Activated CD4-positive, alpha-beta memory T cell treated with anti-CD3 and anti-CD28 coated beads for 36 hours (primary cell): ENCODE measurements around the gene FRAS1. TPM values are rescaled to one million over a fixed set of nuclear protein-coding genes. Genes with fewer than 3 reads are reported as not detected.

Experiments used
- CTCF ChIA-PET: fragments of 350-600 bp; sonication (Branson Sonifier 250); formaldehyde crosslinking; loops from one replicate; lab custom pipeline; 2021; ENCODE audit warnings: antibody characterized with exemption, inconsistent platforms; lab: Charles Lee
- POLR2A ChIA-PET: fragments of 350-600 bp; sonication (Branson Sonifier 250); formaldehyde crosslinking; loops from one replicate; lab custom pipeline; 2021; ENCODE audit warnings: antibody characterized with exemption; lab: Charles Lee
- DNase-seq: peaks from one replicate; pipeline ENCODE4 v3.0.0-alpha.2; 2020
- H3K27ac Mint-ChIP-seq: one replicate; pipeline ENCODE4 v1.8.0; 2021; ENCODE audit warnings: mixed read lengths
- H3K27me3 Mint-ChIP-seq: one replicate; pipeline ENCODE4 v1.8.0; 2021; ENCODE audit warnings: mixed read lengths
- H3K36me3 Mint-ChIP-seq: one replicate; pipeline ENCODE4 v1.8.0; 2021; ENCODE audit warnings: mixed read lengths
- H3K4me1 Mint-ChIP-seq: one replicate; pipeline ENCODE4 v1.8.0; 2021; ENCODE audit warnings: low read depth, mixed read lengths
- H3K4me3 Mint-ChIP-seq: one replicate; pipeline ENCODE4 v1.8.0; 2021; ENCODE audit warnings: mild to moderate bottlenecking, mixed read lengths
- H3K9me3 Mint-ChIP-seq: one replicate; pipeline ENCODE4 v1.8.0; 2021; ENCODE audit warnings: mixed read lengths
- intact Hi-C: fragments of 100-400 bp; cut with micrococcal nuclease; formaldehyde crosslinking; loops from one replicate; pipeline ENCODE4 v1.15.1; 2023
- total RNA-seq, 2 experiments: library from RNA; stranded (reverse); gene quantifications; one replicate each; pipeline ENCODE4 v1.2.3, GENCODE V29; 2021

FRAS1 gene
- total RNA-seq, 2 experiments from 2014 or later = not detected

DNA sequence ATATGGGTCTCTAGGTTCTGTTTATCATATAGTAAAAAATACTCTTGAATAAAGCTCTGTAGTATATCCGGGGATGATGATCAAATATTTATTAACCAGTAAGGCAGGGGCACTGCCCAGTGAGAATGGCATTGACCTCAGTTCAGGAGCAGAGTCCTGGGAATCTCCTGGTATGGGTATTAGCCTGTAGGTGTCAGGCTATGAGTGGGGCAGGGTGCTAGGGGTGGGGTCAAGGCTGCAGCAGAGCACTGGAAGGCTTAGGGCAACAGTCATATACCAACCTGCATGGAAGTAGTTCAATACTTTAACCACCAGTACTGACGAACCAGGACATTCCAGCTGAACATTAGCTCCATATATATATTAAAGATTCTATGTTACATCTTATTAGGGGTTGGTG is 274.1 kb downstream of the FRAS1 start:
- POLR2A ChIA-PET = no interaction called here
- CTCF ChIA-PET = no interaction called here
- Mint-ChIP-seq H3K27me3 (no peaks in the 10 kb centered on the region), H3K36me3 (no peaks in the 10 kb centered on the region), H3K4me1 (no peaks in the 10 kb centered on the region), H3K4me3 (no peak overlapping the region), H3K9me3 (no peaks in the 10 kb centered on the region), H3K27ac (no peak overlapping the region)
- intact Hi-C loops = no loop called here
- DNase-seq = no peak

DNA sequence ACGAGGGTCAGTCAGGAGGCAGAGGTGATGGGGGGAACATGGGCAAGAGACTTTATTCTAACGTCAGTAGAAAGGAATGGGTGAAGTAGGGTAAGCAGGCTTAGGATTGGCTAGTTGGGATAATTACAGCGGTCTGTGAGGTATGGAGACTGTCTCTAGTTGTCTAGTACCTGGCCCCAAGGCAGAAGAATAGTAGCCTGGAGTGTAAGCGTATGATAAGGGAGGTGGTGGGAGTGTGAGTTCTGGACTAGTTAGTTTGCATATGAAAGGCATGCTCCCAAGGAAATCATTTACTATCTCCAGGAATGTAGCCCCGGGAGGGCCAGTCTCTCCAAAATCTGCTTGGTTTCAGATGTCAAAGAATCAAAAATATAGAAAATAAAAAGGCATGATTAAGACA is 274.8 kb downstream of the FRAS1 start:
- Mint-ChIP-seq H3K27ac (no peak overlapping the region), H3K27me3 (no peaks in the 10 kb centered on the region), H3K36me3 (no peaks in the 10 kb centered on the region), H3K4me1 (no peaks in the 10 kb centered on the region), H3K9me3 (no peaks in the 10 kb centered on the region), H3K4me3 (no peak overlapping the region)
- ChIA-PET CTCF (no interaction called here), POLR2A (no interaction called here)
- intact Hi-C loops = no loop called here
- DNase-seq = no peak

DNA sequence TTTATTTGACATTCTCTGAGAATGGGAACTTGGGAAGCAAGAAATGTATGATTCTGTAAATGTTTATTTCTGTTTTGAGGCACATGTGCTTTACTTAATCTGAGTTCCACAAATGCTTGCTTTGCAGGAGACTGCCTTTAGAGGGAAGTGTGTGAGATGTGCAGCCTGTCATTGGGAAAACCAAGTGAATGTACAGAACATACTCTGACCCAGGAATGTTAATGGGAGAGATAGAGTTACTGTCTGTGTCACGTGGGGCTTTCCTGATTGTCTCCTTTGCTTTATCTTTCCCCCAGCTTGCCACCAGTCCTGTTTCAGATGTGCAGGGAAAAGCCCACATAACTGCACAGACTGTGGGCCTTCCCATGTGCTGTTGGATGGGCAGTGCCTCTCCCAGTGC is 275.9 kb downstream of the FRAS1 start:
- intact Hi-C loops = no loop called here
- POLR2A ChIA-PET = no interaction called here
- Mint-ChIP-seq H3K4me1 (no peaks in the 10 kb centered on the region), H3K27ac (no peak overlapping the region), H3K27me3 (no peaks in the 10 kb centered on the region), H3K36me3 (no peaks in the 10 kb centered on the region), H3K9me3 (no peaks in the 10 kb centered on the region), H3K4me3 (no peak overlapping the region)
- DNase-seq = no peak
- CTCF ChIA-PET = no interaction called here

DNA sequence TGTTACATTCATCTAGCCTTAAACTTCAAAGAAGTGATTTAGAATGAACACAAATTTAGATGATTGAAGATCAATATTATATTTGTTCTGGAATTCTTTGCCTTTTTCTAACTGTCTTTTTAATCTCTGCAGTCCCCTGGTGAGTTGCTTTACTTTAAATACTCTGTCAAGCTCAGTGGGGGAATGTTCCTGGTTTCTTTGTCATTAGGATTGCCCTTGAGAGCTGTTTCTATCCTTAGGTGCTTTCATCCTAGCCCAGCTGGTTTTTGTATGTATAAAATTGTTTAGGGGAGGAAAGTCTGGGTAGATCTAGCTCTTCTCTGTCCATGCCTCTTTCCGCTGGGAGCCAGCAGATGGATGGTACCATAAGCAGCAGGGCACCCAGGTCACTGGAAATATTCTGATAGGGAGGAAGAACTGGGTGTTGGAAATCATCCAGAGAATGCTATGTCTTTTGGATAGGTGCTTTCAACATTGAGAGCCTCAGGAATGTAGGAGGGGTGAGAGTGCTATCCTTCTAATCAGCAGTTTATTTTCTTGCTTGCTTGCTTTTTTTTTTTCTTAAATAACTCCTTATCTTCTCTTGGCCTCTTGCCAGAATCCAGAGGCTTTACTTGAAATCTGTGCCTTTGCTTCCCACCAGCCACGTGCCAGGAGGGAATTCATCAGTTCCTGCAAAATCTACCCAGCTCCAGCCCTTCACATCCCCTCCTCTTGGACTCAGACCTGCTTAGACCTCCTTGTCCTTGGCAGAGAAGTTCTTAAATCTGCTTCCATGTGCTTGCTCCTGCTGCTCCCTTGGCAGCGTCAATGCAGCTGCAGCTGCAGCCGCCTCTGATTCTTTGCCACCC is 279.2 kb downstream of the FRAS1 start:
- DNase-seq = no peak
- no peaks in the 10 kb centered on the region for H3K4me1 Mint-ChIP-seq
- no peak overlapping the region for H3K27ac Mint-ChIP-seq
- H3K27me3 Mint-ChIP-seq = no peaks in the 10 kb centered on the region
- H3K36me3 Mint-ChIP-seq = no peaks in the 10 kb centered on the region
- H3K9me3 Mint-ChIP-seq = no peaks in the 10 kb centered on the region
- POLR2A ChIA-PET = no interaction called here
- intact Hi-C loops = no loop called here
- CTCF ChIA-PET = no interaction called here
- H3K4me3 Mint-ChIP-seq = no peak overlapping the region

DNA sequence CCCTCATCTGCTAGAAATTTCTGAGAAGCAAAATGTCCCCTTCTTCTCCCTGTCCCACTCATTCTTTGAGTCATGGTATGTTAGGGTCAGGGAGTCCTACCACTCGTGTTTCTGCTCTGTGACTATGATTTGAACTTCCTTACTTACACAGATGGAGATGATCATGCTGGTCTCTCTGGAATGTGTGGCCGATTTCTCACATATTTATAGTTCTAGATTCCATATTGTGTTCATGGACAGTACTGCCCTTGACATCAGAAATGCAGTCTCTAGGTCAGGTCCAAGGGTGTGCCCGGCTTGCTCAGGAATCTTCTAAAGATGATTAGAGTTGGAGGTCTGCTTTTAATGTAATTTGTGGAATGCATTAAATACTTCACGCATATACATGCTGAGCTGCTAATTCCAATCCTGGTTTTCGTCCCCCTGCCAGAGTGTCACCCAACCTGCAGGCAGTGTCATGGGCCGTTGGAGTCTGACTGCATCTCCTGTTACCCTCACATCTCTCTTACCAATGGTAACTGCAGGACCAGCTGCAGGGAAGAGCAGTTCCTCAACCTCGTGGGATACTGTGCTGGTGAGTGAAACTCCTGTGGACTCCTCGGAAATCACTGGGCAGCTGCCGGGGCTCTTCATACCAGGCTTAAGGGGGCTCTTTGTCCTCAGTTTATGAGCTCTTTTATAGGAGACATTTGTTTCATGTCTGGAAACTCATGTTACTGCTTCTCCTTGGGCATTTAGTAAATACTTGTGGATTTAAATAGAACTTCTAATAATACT is 280.3 kb downstream of the FRAS1 start:
- Mint-ChIP-seq H3K4me3 (no peak overlapping the region), H3K9me3 (no peaks in the 10 kb centered on the region), H3K36me3 (no peaks in the 10 kb centered on the region), H3K27ac (no peak overlapping the region), H3K4me1 (no peaks in the 10 kb centered on the region), H3K27me3 (no peaks in the 10 kb centered on the region)
- no peak for DNase-seq
- intact Hi-C loops = no loop called here
- POLR2A ChIA-PET = no interaction called here
- CTCF ChIA-PET = no interaction called here

GRCh38 chr4:78342125-78342524 is 285.0 kb downstream of the FRAS1 start:
- no peaks in the 10 kb centered on the region for H3K27me3 Mint-ChIP-seq
- ChIA-PET POLR2A (no interaction called here), CTCF (no interaction called here)
- intact Hi-C loops = no loop called here
- H3K27ac Mint-ChIP-seq = no peak overlapping the region
- no peaks in the 10 kb centered on the region for H3K4me1 Mint-ChIP-seq
- H3K36me3 Mint-ChIP-seq = no peaks in the 10 kb centered on the region
- no peak for DNase-seq
- no peak overlapping the region for H3K4me3 Mint-ChIP-seq
- no peaks in the 10 kb centered on the region for H3K9me3 Mint-ChIP-seq

DNA sequence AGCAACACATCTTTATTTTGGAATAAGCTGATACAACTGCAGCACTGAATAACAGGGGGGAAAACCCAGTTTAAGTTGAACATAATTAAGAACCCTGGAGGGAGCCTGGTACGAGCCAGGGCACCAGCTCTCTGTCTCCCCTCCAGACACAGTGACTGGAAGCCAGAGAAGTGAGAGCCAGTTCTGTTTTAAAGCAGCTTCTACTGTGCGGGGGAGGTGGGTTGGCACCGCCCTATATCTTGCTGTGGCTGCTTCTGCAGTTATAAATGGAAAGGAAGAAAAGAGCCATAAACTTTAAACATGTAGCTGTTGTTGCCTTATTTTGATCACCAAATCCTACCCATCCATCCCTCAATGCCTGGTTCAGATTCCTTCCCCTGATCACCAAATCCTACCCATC is 286.6 kb downstream of the FRAS1 start:
- ChIA-PET POLR2A (no interaction called here), CTCF (no interaction called here)
- Mint-ChIP-seq H3K36me3 (no peaks in the 10 kb centered on the region), H3K27ac (no peak overlapping the region), H3K27me3 (no peaks in the 10 kb centered on the region), H3K4me1 (no peaks in the 10 kb centered on the region), H3K9me3 (no peaks in the 10 kb centered on the region), H3K4me3 (no peak overlapping the region)
- no peak for DNase-seq
- intact Hi-C loops = no loop called here

- CTCF ChIA-PET = no interaction called here
- Mint-ChIP-seq H3K27me3 (no peaks in the 10 kb centered on the region), H3K9me3 (no peaks in the 10 kb centered on the region), H3K27ac (no peak overlapping the region), H3K36me3 (no peaks in the 10 kb centered on the region), H3K4me3 (no peak overlapping the region), H3K4me1 (no peaks in the 10 kb centered on the region)
- no peak for DNase-seq
- POLR2A ChIA-PET = no interaction called here
- intact Hi-C loops = no loop called here
Measured at GRCh38 chr4:78345237-78345636, 288.1 kb downstream of the FRAS1 start.

DNA sequence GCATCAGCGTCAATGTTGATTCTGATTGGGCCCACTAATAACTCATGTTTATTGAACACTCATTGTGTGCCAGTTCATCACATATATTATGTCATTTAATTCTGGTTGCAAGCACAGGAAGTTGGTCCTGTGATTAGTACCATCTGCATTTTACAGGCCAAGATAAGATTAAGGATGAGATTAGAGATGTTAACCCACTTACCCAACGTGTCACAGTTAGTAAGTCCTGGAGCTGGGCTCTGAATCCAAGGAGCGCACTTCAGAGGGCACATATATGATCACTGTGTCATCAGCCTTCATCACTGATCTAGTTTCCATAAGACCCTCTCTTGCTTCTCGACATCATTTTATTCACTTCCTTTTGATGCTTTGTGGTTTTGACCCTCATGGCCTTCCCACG is 289.1 kb downstream of the FRAS1 start:
- no peak overlapping the region for H3K27ac Mint-ChIP-seq
- no peaks in the 10 kb centered on the region for H3K27me3 Mint-ChIP-seq
- no peak overlapping the region for H3K4me3 Mint-ChIP-seq
- POLR2A ChIA-PET = no interaction called here
- intact Hi-C loops = no loop called here
- H3K9me3 Mint-ChIP-seq = no peaks in the 10 kb centered on the region
- no peaks in the 10 kb centered on the region for H3K36me3 Mint-ChIP-seq
- H3K4me1 Mint-ChIP-seq = no peaks in the 10 kb centered on the region
- DNase-seq = no peak
- CTCF ChIA-PET = no interaction called here

- CTCF ChIA-PET = no interaction called here
- H3K9me3 Mint-ChIP-seq = no peaks in the 10 kb centered on the region
- no peaks in the 10 kb centered on the region for H3K4me1 Mint-ChIP-seq
- intact Hi-C loops = no loop called here
- no peak overlapping the region for H3K27ac Mint-ChIP-seq
- no peaks in the 10 kb centered on the region for H3K36me3 Mint-ChIP-seq
- no peak overlapping the region for H3K4me3 Mint-ChIP-seq
- POLR2A ChIA-PET = no interaction called here
- no peaks in the 10 kb centered on the region for H3K27me3 Mint-ChIP-seq
- DNase-seq = no peak
Measured at GRCh38 chr4:78347527-78347926, 290.4 kb downstream of the FRAS1 start.

DNA sequence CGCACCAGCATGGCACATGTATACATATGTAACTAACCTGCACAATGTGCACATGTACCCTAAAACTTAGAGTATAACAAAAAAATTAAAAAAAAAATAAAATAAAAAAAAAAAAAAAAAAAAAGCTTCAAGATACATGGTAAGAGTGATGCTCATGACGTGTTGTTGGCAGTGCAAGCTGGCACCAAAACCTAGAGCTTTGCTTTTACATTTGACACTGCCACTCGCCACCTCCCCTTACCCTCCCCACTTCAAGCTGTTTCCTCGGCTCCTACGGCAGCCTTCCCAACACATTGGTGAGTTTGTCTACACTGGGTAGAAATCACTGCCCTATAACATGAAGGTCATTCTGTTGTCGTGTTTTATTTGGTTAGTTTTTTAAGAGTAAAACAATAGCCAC is 296.8 kb downstream of the FRAS1 start:
- Mint-ChIP-seq H3K4me1 (no peaks in the 10 kb centered on the region), H3K4me3 (no peak overlapping the region), H3K27me3 (no peaks in the 10 kb centered on the region), H3K36me3 (no peaks in the 10 kb centered on the region), H3K9me3 (no peaks in the 10 kb centered on the region), H3K27ac (no peak overlapping the region)
- ChIA-PET CTCF (no interaction called here), POLR2A (no interaction called here)
- DNase-seq = no peak
- intact Hi-C loops = no loop called here

- CTCF ChIA-PET = interaction anchor here (0.6 kb wide), 1 partner anchor 353 kb away, joined by 3 read pairs; no protein-coding TSS in a partner anchor
- Mint-ChIP-seq H3K27me3 (no peaks in the 10 kb centered on the region), H3K4me1 (no peaks in the 10 kb centered on the region), H3K9me3 (no peaks in the 10 kb centered on the region), H3K36me3 (no peaks in the 10 kb centered on the region), H3K4me3 (no peak overlapping the region), H3K27ac (no peak overlapping the region)
- POLR2A ChIA-PET = no interaction called here
- intact Hi-C loops = no loop called here
- DNase-seq = no peak
Measured at GRCh38 chr4:78354782-78355181, 297.7 kb downstream of the FRAS1 start.

GRCh38 chr4:78355306-78355705 is 298.2 kb downstream of the FRAS1 start:
- Mint-ChIP-seq H3K27me3 (no peaks in the 10 kb centered on the region), H3K4me1 (no peaks in the 10 kb centered on the region), H3K27ac (no peak overlapping the region), H3K9me3 (no peaks in the 10 kb centered on the region), H3K36me3 (no peaks in the 10 kb centered on the region), H3K4me3 (no peak overlapping the region)
- ChIA-PET CTCF (no interaction called here), POLR2A (no interaction called here)
- no peak for DNase-seq
- intact Hi-C loops = no loop called here
